CD14-positive monocyte (primary cell): ENCODE results near the gene PRKCA. TPM values are rescaled to one million over a fixed set of nuclear protein-coding genes. Genes with fewer than 3 reads are reported as not detected.
A peak's percentile ranks its signal among the peaks of the same experiment; 100 is the strongest.

Experiments
- DNase-seq, 3 donors: peaks; one replicate each; pipeline ENCODE4 v3.0.0-alpha.2; 2011 to 2022
- H2AFZ ChIP-seq: 2 replicates; pipeline ENCODE4 v1.6.0; 2012; ENCODE audit warnings: mild to moderate bottlenecking, low read depth, low read length, inconsistent platforms; ENCODE audit not compliant: insufficient read depth, poor library complexity, severe bottlenecking
- H3K27ac ChIP-seq, 2 donors: 1 replicate in 1 of 2; 2 replicates in 1 of 2; pipeline ENCODE4 v1.5.1; 2012 to 2013; ENCODE audit warnings: low read length in 2 of 2, control low read depth in 1 of 2, inconsistent platforms in 1 of 2, low read depth in 1 of 2, mild to moderate bottlenecking in 1 of 2
- H3K27me3 ChIP-seq, 2 donors: one replicate each; pipeline versions ENCODE4 v1.6.0 to v1.6.1; 2011 to 2013; ENCODE audit warnings: low read length in 2 of 2; ENCODE audit not compliant: control insufficient read depth in 2 of 2, insufficient read depth in 2 of 2
- H3K36me3 ChIP-seq, 2 donors: replicated peaks in 1 of 2; 1 replicate in 1 of 2; 2 replicates in 1 of 2; pipeline versions ENCODE4 v1.5.1 to v1.6.1; 2012 to 2013; ENCODE audit warnings: low read length in 2 of 2, control low read depth in 1 of 2, inconsistent platforms in 1 of 2, mild to moderate bottlenecking in 1 of 2; ENCODE audit not compliant: insufficient read depth in 2 of 2, control insufficient read depth in 1 of 2
- H3K4me1 ChIP-seq, 2 donors: 1 replicate in 1 of 2; 2 replicates in 1 of 2; pipeline versions ENCODE4 v1.5.1 to v1.6.1; 2012 to 2013; ENCODE audit warnings: low read length in 2 of 2, control low read depth in 1 of 2, inconsistent platforms in 1 of 2, mild to moderate bottlenecking in 1 of 2, moderate library complexity in 1 of 2; ENCODE audit not compliant: insufficient read depth in 2 of 2, control insufficient read depth in 1 of 2
- H3K4me2 ChIP-seq: replicated peaks from 2 replicates; pipeline ENCODE3; 2012; ENCODE audit warnings: low read length, moderate library complexity, mild to moderate bottlenecking; ENCODE audit not compliant: poor library complexity, severe bottlenecking; ENCODE audit errors: extremely low read depth
- H3K4me3 ChIP-seq, 3 experiments: fragments of 200-600 bp in 1 of 3; sonication (generic) in 1 of 3; replicated peaks in 1 of 3; 1 replicate in 2 of 3; 2 replicates in 1 of 3; pipeline ENCODE4 v1.5.1; 2011 to 2013; ENCODE audit warnings: low read length in 3 of 3, mild to moderate bottlenecking in 3 of 3, control low read depth in 2 of 3, low read depth in 2 of 3, inconsistent platforms in 1 of 3, moderate library complexity in 1 of 3
- H3K79me2 ChIP-seq: 2 replicates; pipeline ENCODE4 v1.6.0; 2012; ENCODE audit warnings: mild to moderate bottlenecking, control low read depth, inconsistent platforms, low read length, moderate library complexity; ENCODE audit not compliant: insufficient read depth
- H3K9ac ChIP-seq: 2 replicates; pipeline ENCODE4 v1.6.0; 2017; ENCODE audit warnings: low read length, mild to moderate bottlenecking; ENCODE audit not compliant: insufficient read depth, poor library complexity, severe bottlenecking
- H3K9me3 ChIP-seq, 2 donors: replicated peaks in 1 of 2; 1 replicate in 1 of 2; 2 replicates in 1 of 2; pipeline versions ENCODE4 v1.5.1 to v1.6.1; 2012 to 2013; ENCODE audit warnings: low read length in 2 of 2, control low read depth in 1 of 2; ENCODE audit not compliant: control insufficient read depth in 1 of 2, insufficient read depth in 1 of 2
- H4K20me1 ChIP-seq: 2 replicates; pipeline ENCODE4 v1.6.0; 2012; ENCODE audit warnings: mild to moderate bottlenecking, low read length, control low read depth, moderate library complexity; ENCODE audit not compliant: insufficient read depth
- H3K27ac Mint-ChIP-seq, 7 donors: one replicate each; pipeline ENCODE4 v1.8.0; 2020; ENCODE audit warnings: mild to moderate bottlenecking in 7 of 7, mixed read lengths in 7 of 7, moderate library complexity in 6 of 7, inconsistent platforms in 2 of 7
- H3K27me3 Mint-ChIP-seq, 3 donors: one replicate each; pipeline ENCODE4 v1.8.0; 2021 to 2022; ENCODE audit warnings: low read depth in 3 of 3, mild to moderate bottlenecking in 3 of 3, mixed read lengths in 3 of 3, moderate library complexity in 3 of 3, inconsistent platforms in 1 of 3
- H3K36me3 Mint-ChIP-seq, 2 donors: one replicate each; pipeline ENCODE4 v1.8.0; 2020; ENCODE audit warnings: mixed read lengths in 2 of 2, inconsistent platforms in 1 of 2, mild to moderate bottlenecking in 1 of 2
- H3K4me1 Mint-ChIP-seq: one replicate; pipeline ENCODE4 v1.8.0; 2020; ENCODE audit warnings: mild to moderate bottlenecking, mixed read lengths
- H3K4me3 Mint-ChIP-seq, 2 donors: one replicate each; pipeline ENCODE4 v1.8.0; 2020; ENCODE audit warnings: mild to moderate bottlenecking in 2 of 2, mixed read lengths in 2 of 2, moderate library complexity in 1 of 2
- H3K9me3 Mint-ChIP-seq, 7 donors: one replicate each; pipeline ENCODE4 v1.8.0; 2020 to 2022; ENCODE audit warnings: mixed read lengths in 7 of 7, mild to moderate bottlenecking in 6 of 7, moderate library complexity in 6 of 7, inconsistent platforms in 2 of 7
- CTCF ChIP-seq: fragments of 200-600 bp; IDR thresholded peaks from one replicate; pipeline ENCODE4 v1.8.0; 2022; ENCODE audit warnings: antibody characterized with exemption, mild to moderate bottlenecking
- WGBS: methylation state at CpG from one replicate; pipeline ENCODE4 v1.1.5; 2013; ENCODE audit warnings: missing lambda C conversion rate; ENCODE audit not compliant: insufficient coverage; 5-methylcytosine and 5-hydroxymethylcytosine counted together
- intact Hi-C, 2 donors: fragments of 100-400 bp; cut with micrococcal nuclease; formaldehyde crosslinking; loops; one replicate each; pipeline versions ENCODE4 v1.15.0 to v1.15.1; 2023
- polyA plus RNA-seq, 3 donors: library from polyadenylated mRNA; depleted of rRNA in 1 of 3; unstranded in 2 of 3; stranded (reverse) in 1 of 3; fragments of 300-500 nt in 2 of 3; fragments of >200 nt in 1 of 3; fragmentation: Illumina TruSeq in 2 of 3; gene quantifications; 1 replicate in 2 of 3; 2 replicates in 1 of 3; pipeline ENCODE4 v1.2.3, GENCODE V29; 2012 to 2021

Gene PRKCA
- polyA plus RNA-seq, 3 donors: 0.22 to 7.1 (median 0.30) TPM

DNA sequence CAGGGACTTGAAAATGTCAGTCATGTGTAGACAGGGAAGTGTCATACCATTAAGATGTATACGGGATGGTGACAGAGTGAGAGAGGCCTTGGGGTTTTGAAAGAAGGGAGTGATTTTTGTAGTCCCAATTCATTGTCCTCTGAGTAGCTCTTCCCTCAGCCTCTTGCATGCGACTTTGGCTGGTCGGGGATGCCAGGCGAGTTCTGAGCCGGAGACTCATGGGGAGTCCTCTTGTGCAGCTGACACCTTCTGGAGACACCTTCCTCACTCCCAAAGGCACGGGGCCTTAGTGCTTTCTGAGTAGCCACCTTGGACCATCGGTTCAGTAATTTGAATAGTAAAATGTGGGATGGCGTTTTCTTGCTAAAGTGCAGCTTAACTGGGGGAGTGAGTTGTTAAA is 144.7 kb downstream of the PRKCA start:
- H3K9ac ChIP-seq: no peak overlapping the region
- Mint-ChIP-seq H3K4me1 (peaks cover 41% of the 10 kb centered on the region), H3K27me3 (no peaks in the 10 kb centered on the region), H3K27ac (peak overlapping the region in 1 of 7 donors; percentile 42), H3K9me3 (peaks cover 0 to 3% (median 0%) of the 10 kb centered on the region in 7 donors), H3K4me3 (no peak overlapping the region), H3K36me3 (peaks cover 8 to 22% of the 10 kb centered on the region in 2 donors)
- no peak overlapping the region for H3K4me2 ChIP-seq
- H3K9me3 ChIP-seq: no peaks in the 10 kb centered on the region
- peaks cover 57% of the 10 kb centered on the region for H3K79me2 ChIP-seq
- H2AFZ ChIP-seq: no peak overlapping the region
- H3K36me3 ChIP-seq: no peaks in the 10 kb centered on the region
- 96% methylated on average over 3 of the region's 8 CpGs for WGBS
- H3K4me3 ChIP-seq: no peak overlapping the region
- no peaks in the 10 kb centered on the region for H3K27me3 ChIP-seq
- intact Hi-C loops: loop anchor here in 1 of 2 donors (10.0 kb wide), 1 partner anchor 142 kb away; the partner anchor contains the start of gene PRKCA
- no peaks in the 10 kb centered on the region for H4K20me1 ChIP-seq
- no peak overlapping the region for H3K27ac ChIP-seq
- no peak for TF ChIP-seq CTCF
- peaks cover 16 to 18% of the 10 kb centered on the region in 2 donors for H3K4me1 ChIP-seq
- DNase-seq: no peak

GRCh38 chr17:66448026-66448639 is 145.7 kb downstream of the PRKCA start:
- no peaks in the 10 kb centered on the region for H4K20me1 ChIP-seq
- H3K9me3 ChIP-seq: no peaks in the 10 kb centered on the region
- no peaks in the 10 kb centered on the region for H3K27me3 ChIP-seq
- no peak for TF ChIP-seq CTCF
- no peak overlapping the region for H3K27ac ChIP-seq
- no peak overlapping the region for H3K9ac ChIP-seq
- no peak for DNase-seq
- no peak overlapping the region for H3K4me2 ChIP-seq
- H3K79me2 ChIP-seq: peaks cover 48% of the 10 kb centered on the region
- Mint-ChIP-seq H3K4me3 (no peak overlapping the region), H3K27me3 (peaks cover 0 to 2% (median 0%) of the 10 kb centered on the region in 3 donors), H3K9me3 (peaks cover 0 to 3% (median 0%) of the 10 kb centered on the region in 7 donors), H3K4me1 (peaks cover 42% of the 10 kb centered on the region), H3K27ac (no peak overlapping the region), H3K36me3 (peaks cover 5 to 16% of the 10 kb centered on the region in 2 donors)
- no peaks in the 10 kb centered on the region for H3K36me3 ChIP-seq
- intact Hi-C loops: loop anchor here in 1 of 2 donors (10.0 kb wide), 1 partner anchor 143 kb away; the partner anchor contains the start of gene PRKCA
- WGBS: 98% methylated on average over 9 of the region's 14 CpGs
- peaks cover 24 to 25% of the 10 kb centered on the region in 2 donors for H3K4me1 ChIP-seq
- no peak overlapping the region for H3K4me3 ChIP-seq
- no peak overlapping the region for H2AFZ ChIP-seq
